Measurements from ENCODE around the gene MIP. TPM values are rescaled to one million over a fixed set of nuclear protein-coding genes. Genes with fewer than 3 reads are reported as not detected.

The MIP gene
- total and polyA plus RNA-seq, 2 of the 13 experiments (the other 11 are each of a cell fraction or from before 2014, with no cell fraction given) = not detected

DNA sequence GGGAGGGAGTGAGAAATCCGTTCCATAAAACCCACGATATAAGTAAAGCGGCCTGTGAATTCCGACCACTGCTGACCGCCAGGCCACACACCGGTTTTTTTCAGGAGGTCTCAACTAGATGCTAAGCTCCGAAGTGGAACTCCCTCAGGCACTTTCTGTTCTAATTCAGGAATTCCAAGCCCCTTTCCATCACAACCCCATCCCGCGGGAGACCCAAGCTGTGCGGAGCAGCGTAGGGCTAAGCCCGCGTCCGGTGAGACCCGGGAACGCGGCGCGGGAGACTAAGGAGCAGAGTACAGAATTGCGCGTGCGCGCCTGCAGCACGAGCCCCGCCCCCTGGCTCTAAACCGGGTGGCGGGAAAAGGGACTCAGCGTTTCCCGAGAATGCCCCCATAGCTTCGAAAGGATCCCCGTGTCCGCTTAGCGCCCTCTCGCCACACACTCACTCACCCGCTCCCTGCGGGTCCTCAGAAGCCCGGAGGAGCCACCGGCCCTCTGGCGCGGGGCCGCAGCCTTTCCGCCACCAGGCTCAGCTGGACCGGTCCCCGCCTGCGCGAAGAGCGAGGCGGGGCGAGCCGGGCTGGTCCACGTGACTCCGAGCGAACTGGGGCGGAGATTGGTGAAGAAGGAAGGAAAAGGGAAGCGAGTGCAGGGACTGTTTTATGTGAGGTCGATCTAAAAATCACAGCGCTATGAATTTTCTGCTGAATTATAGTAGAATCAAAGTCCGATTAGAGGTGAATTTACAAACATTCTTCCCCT lies 5.4 kb downstream of the MIP start, which contains the start of gene TIMELESS (continued):
- TF ChIP-seq STAT6 (CRISPR knock-in tag; IDR thresholded peaks at IDR 0.05; ENCODE audit: borderline replicate concordance) (no peak), ZNF138 (CRISPR knock-in tag; IDR thresholded peaks at IDR 0.05; ENCODE audit: low read depth) (0 out of 2 replicates have a peak, but pooled peaks have one; percentile 71), NR0B2 (CRISPR knock-in tag; IDR thresholded peaks at IDR 0.05) (peak; percentile 82; the same call in 1 of the 2 replicates), MAFG (CRISPR knock-in tag; IDR thresholded peaks at IDR 0.05) (no peak), DNMT3B (CRISPR knock-in tag; conservative IDR thresholded peaks at IDR 0.05) (no peak), SRSF9 (IDR thresholded peaks at IDR 0.05; ENCODE audit: borderline replicate concordance, insufficient read depth, low read depth, low read length, poor library complexity, severe bottlenecking) (no peak), HMG20B (CRISPR knock-in tag; conservative IDR thresholded peaks at IDR 0.05) (no peak), ZZZ3 (CRISPR knock-in tag; IDR thresholded peaks at IDR 0.05; ENCODE audit: borderline replicate concordance) (no peak; the same call in 1 of the 2 replicates), GTF2F1 (IDR thresholded peaks at IDR 0.05; ENCODE audit: low read length) (no peak), ZNF777 (CRISPR knock-in tag; IDR thresholded peaks at IDR 0.05) (peak; percentile 68; the same call in 1 of the 2 replicates), AKNA (CRISPR knock-in tag; IDR thresholded peaks at IDR 0.05; ENCODE audit: borderline replicate concordance) (peak; percentile 40; the same call in 1 of the 2 replicates), SP2 (CRISPR knock-in tag; IDR thresholded peaks at IDR 0.05) (no peak), EEA1 (CRISPR knock-in tag; IDR thresholded peaks at IDR 0.05; ENCODE audit: borderline replicate concordance) (peak; percentile 86; the same call in 1 of the 2 replicates), TBX3 (IDR thresholded peaks at IDR 0.05; ENCODE audit: borderline replicate concordance) (no peak), ZNF20 (CRISPR knock-in tag; IDR thresholded peaks at IDR 0.05) (peak; percentile 91)
- TF ChIP-seq, protein P1, sequence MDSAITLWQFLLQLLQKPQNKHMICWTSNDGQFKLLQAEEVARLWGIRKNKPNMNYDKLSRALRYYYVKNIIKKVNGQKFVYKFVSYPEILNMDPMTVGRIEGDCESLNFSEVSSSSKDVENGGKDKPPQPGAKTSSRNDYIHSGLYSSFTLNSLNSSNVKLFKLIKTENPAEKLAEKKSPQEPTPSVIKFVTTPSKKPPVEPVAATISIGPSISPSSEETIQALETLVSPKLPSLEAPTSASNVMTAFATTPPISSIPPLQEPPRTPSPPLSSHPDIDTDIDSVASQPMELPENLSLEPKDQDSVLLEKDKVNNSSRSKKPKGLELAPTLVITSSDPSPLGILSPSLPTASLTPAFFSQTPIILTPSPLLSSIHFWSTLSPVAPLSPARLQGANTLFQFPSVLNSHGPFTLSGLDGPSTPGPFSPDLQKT (CRISPR knock-in tag; IDR thresholded peaks at IDR 0.05; ENCODE audit: borderline replicate concordance) = no peak
- TF ChIP-seq, protein P2, sequence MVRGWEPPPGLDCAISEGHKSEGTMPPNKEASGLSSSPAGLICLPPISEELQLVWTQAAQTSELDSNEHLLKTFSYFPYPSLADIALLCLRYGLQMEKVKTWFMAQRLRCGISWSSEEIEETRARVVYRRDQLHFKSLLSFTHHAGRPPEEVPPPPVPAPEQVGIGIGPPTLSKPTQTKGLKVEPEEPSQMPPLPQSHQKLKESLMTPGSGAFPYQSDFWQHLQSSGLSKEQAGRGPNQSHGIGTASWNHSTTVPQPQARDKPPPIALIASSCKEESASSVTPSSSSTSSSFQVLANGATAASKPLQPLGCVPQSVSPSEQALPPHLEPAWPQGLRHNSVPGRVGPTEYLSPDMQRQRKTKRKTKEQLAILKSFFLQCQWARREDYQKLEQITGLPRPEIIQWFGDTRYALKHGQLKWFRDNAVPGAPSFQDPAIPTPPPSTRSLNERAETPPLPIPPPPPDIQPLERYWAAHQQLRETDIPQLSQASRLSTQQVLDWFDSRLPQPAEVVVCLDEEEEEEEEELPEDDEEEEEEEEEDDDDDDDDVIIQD (CRISPR knock-in tag; IDR thresholded peaks at IDR 0.05; ENCODE audit: low read depth) = no peak

Data from HepG2 (cell line).